ENCODE results near the gene FHOD1.
A peak's percentile ranks its signal among the peaks of the same experiment; 100 is the strongest.

FHOD1 gene

GRCh38 chr16:67188798-67189197 is 58.5 kb downstream of the FHOD1 start:
- no peak for DNase-seq

GRCh38 chr16:67188323-67188722 is 59.0 kb downstream of the FHOD1 start:
- no peak for DNase-seq

GRCh38 chr16:67187175-67187890 is 59.9 kb downstream of the FHOD1 start:
- no peak for DNase-seq

GRCh38 chr16:67186550-67186950 is 60.7 kb downstream of the FHOD1 start:
- DNase-seq = no peak

DNA sequence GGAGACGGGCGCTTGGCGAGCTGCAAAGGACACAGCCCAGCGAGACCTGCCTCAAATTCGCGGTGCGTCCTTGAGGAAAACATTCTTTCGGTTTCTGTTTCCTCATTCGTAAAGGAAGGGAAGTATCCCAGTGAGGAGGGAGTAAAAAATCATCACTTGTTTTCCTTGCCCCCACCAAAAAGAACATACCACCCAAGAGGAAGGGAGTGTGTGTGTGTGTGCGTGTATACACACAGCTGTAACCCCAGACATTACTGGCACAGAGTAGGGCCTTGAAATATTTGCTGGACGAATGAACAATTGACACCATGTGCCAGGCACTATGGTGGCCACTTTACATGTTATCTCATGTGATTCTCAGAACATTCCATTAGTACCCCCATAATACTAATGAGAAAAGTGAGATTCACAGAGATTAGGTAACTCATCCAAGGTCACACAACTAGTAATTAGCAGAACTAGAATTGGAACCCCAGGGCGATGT is 61.6 kb downstream of the FHOD1 start:
- no peak for DNase-seq

- peak; percentile 91 for DNase-seq
Observed at GRCh38 chr16:67184995-67185650, 62.2 kb downstream of the FHOD1 start.

DNA sequence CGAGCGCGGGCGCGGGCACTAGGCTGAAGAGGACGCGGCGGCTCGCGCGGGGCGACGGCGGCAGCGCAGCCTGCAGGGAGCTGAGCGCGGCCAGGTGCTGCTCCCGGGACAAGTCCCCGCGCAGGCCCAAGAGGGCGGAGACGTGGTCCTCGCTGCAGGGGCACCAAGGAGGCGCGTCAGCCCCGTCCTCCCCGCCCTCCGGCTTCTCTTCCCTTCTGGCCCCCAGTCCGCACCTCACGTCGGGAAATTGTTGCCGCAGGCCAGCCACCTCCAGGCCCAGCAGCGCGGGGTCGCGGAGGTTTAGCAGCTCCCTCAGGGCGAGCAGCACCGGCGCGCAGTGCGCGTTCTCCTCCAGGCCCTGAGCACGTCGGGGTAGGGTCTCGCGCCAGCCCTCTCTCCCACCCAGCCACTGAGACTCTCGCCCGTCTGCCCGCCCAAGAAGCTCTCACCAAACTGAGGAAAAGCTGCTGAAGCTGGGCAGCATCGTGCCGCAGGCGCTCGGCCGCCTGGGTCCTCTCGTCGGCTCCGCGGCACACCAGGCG is 62.8 kb downstream of the FHOD1 start:
- DNase-seq = peak; percentile 84

GRCh38 chr16:67183627-67184452 is 63.4 kb downstream of the FHOD1 start, which contains the start of gene MATCAP1:
Gene MATCAP1 (minus strand): TSS chr16:67183963. CDS start chr16:67180610, 3,353 bp downstream.
- peak; percentile 97 for DNase-seq

- DNase-seq = no peak
Observed at GRCh38 chr16:67183284-67183626, 64.0 kb downstream of the FHOD1 start.

DNA sequence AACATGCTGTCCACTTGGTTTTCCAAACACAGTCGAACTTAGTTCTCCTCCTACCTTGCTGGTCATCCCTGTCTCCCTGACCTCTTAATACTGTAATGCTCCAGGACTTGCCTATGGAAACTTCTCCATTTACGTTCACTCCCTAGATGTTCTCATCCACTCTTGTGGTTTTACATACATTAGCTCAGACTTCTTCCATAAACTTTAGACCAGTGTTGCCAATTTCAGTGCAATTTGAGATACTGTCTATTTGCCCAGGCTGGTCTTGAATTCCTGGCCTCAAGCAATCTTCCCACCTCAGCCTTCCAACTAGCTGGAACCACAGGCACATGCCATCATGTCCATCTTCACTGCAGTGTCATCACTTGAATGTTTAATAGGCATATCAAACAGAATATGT is 65.0 kb downstream of the FHOD1 start:
- DNase-seq = no peak

- no peak for DNase-seq
Observed at GRCh38 chr16:67181346-67181745, 65.9 kb downstream of the FHOD1 start.

- no peak for DNase-seq
Observed at GRCh38 chr16:67180166-67180565, 67.1 kb downstream of the FHOD1 start.

DNA sequence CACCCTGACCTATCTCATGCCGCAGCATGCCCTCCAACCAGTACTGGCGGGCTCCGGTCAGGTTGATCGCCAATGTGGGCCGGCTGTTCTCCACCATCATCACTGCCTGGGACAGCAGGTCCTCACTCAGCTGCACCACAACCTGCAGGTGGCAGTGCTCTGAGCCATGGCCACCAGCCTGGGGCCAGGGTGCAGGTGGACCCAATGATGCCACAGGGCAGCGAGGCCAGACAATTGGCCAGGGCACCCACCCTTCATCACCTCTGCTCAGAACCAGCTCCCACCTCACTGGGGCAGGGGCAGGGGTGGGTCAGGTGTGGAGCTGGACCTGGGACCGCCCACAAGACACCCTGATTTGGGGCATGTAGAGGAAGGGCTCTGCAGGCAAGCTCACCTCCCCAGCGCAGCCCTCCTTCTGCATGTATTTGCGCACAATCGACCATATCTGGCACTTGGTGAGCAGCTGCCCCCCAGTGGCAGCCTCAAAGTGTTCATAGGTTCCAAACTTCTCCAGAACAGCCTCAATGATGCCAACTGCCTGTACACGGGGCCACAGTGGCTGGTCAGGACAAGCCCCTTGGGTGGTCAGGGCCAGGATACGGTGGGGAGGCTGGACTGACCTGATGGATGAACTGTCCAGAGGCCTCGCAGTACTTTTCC is 67.7 kb downstream of the FHOD1 start:
- peak; percentile 40 for DNase-seq

Measured in DMS53 (cell line).